Eye (tissue), 1 donor: ENCODE measurements around the gene OGN.

ENCODE experiments used
- DNase-seq: peaks from one replicate; pipeline ENCODE4 v3.0.0-alpha.2; 2015

The OGN gene

GRCh38 chr9:92342825-92343488 lies 61.4 kb downstream of the OGN start:
- DNase-seq = no peak

GRCh38 chr9:92341578-92341977 lies 62.8 kb downstream of the OGN start:
- no peak for DNase-seq

GRCh38 chr9:92333282-92333634 lies 71.1 kb downstream of the OGN start:
- DNase-seq = no peak
